NB4 (cell line): ENCODE data around the gene OSBPL1A.

ENCODE experiments used
- DNase-seq: peaks from one replicate; pipeline ENCODE4 v3.0.0; 2010; ENCODE audit warnings: low read depth
- H3K4me3 ChIP-seq: one replicate; pipeline ENCODE4 v1.5.1; 2011; ENCODE audit warnings: mild to moderate bottlenecking, low read depth, low read length, moderate library complexity
- CTCF ChIP-seq: IDR thresholded peaks from one replicate; pipeline ENCODE4 v1.5.1; 2012; ENCODE audit warnings: low read depth, low read length
- MAX ChIP-seq: IDR thresholded peaks from 2 replicates; pipeline ENCODE4 v1.6.1; 2011; ENCODE audit warnings: low read depth, low read length
- MYC ChIP-seq: IDR thresholded peaks from 2 replicates; pipeline ENCODE4 v1.6.1; 2011; ENCODE audit warnings: low read depth, low read length
- POLR2A ChIP-seq: IDR thresholded peaks from 2 replicates; pipeline ENCODE4 v1.6.1; 2011; ENCODE audit warnings: mild to moderate bottlenecking; ENCODE audit not compliant: insufficient read length; ENCODE audit errors: extremely low read depth

The OSBPL1A gene

GRCh38 chr18:24114924-24115549, 282.6 kb downstream of the OSBPL1A start:
- H3K4me3 ChIP-seq = no peak overlapping the region
- no peak for DNase-seq
- no peak for TF ChIP-seq MYC
- TF ChIP-seq POLR2A = no peak
- TF ChIP-seq MAX = no peak
- no peak for TF ChIP-seq CTCF

GRCh38 chr18:24112874-24113615, 284.6 kb downstream of the OSBPL1A start:
- TF ChIP-seq CTCF (no peak), MYC (no peak), MAX (no peak), POLR2A (no peak)
- no peak for DNase-seq
- no peak overlapping the region for H3K4me3 ChIP-seq

GRCh38 chr18:24112464-24112863, 285.2 kb downstream of the OSBPL1A start:
- no peak overlapping the region for H3K4me3 ChIP-seq
- DNase-seq = no peak
- TF ChIP-seq POLR2A (no peak), CTCF (no peak), MYC (no peak), MAX (no peak)
